Tibial nerve (tissue), 4 donors: ENCODE data around the gene NELL2. TPM values are rescaled to one million over a fixed set of nuclear protein-coding genes. Genes with fewer than 3 reads are reported as not detected.

ENCODE experiments used
- DNase-seq, 2 donors: peaks; one replicate each; pipeline ENCODE4 v3.0.0-alpha.2; 2019; ENCODE audit warnings: low spot score in 2 of 2
- H3K27ac ChIP-seq, 4 donors: fragments of 200-600 bp; sonication (generic) in 3 of 4; one replicate each; pipeline ENCODE4 v1.5.1; 2017 to 2019; ENCODE audit warnings: mild to moderate bottlenecking in 1 of 4
- H3K27me3 ChIP-seq, 2 donors: fragments of 200-600 bp; sonication (generic) in 1 of 2; one replicate each; pipeline versions ENCODE4 v1.5.1 to v1.6.0; 2017 to 2019
- H3K36me3 ChIP-seq, 3 donors: fragments of 200-600 bp; sonication (generic); one replicate each; pipeline ENCODE4 v1.5.1; 2018 to 2019
- H3K4me1 ChIP-seq, 4 donors: fragments of 200-600 bp; sonication (generic) in 3 of 4; one replicate each; pipeline ENCODE4 v1.5.1; 2017 to 2019
- H3K4me3 ChIP-seq, 4 donors: fragments of 200-600 bp; sonication (generic) in 3 of 4; one replicate each; pipeline ENCODE4 v1.5.1; 2017 to 2019; ENCODE audit warnings: mild to moderate bottlenecking in 1 of 4, moderate library complexity in 1 of 4
- H3K9me3 ChIP-seq, 4 donors: fragments of 200-600 bp; sonication (generic) in 3 of 4; one replicate each; pipeline ENCODE4 v1.5.1; 2017 to 2019
- CTCF ChIP-seq, 5 experiments: fragments of 200-600 bp in 3 of 5; fragments of 450-650 bp in 2 of 5; sonication (generic) in 3 of 5; IDR thresholded peaks; one replicate each; pipeline ENCODE4 v1.5.1; 2016 to 2019; ENCODE audit warnings: antibody characterized with exemption in 5 of 5, mild to moderate bottlenecking in 3 of 5, moderate library complexity in 2 of 5
- EP300 ChIP-seq, 2 donors: sonication (generic); formaldehyde crosslinking; IDR thresholded peaks; one replicate each; pipeline ENCODE4 v1.6.1; 2017; ENCODE audit warnings: antibody characterized with exemption in 2 of 2, mild to moderate bottlenecking in 1 of 2
- POLR2A ChIP-seq, 2 donors: fragments of 450-650 bp; IDR thresholded peaks; one replicate each; pipeline ENCODE4 v1.6.1; 2017; ENCODE audit warnings: antibody characterized with exemption in 2 of 2, mild to moderate bottlenecking in 2 of 2, moderate library complexity in 2 of 2
- WGBS, 2 donors: methylation state at CpG; one replicate each; pipeline ENCODE4 v1.1.5; 2018; 5-methylcytosine and 5-hydroxymethylcytosine counted together
- total RNA-seq, 4 donors: library from RNA; depleted of rRNA; stranded (reverse); fragments of >200 nt; gene quantifications; one replicate each; pipeline ENCODE4 v1.1.0, GENCODE V29; 2016

Gene NELL2
- total RNA-seq, 4 donors from 2014 or later = 0.22 to 0.90 (median 0.63) TPM; not detected in 1

GRCh38 chr12:44502681-44503080 lies 373.4 kb downstream of the NELL2 start:
- Histone ChIP-seq H3K27ac (no peak overlapping the region), H3K36me3 (no peaks in the 10 kb centered on the region), H3K4me3 (no peak overlapping the region), H3K9me3 (peaks cover 0 to 6% (median 0%) of the 10 kb centered on the region in 4 donors), H3K27me3 (no peaks in the 10 kb centered on the region), H3K4me1 (no peaks in the 10 kb centered on the region)
- no peak for TF ChIP-seq POLR2A (IDR thresholded peaks at IDR 0.05)
- 90 to 91% methylated on average over 12 to 13 of the region's 14 CpGs for WGBS, 2 donors
- no peak for DNase-seq

GRCh38 chr12:44500423-44500822 lies 375.7 kb downstream of the NELL2 start:
- H3K27me3 ChIP-seq = no peaks in the 10 kb centered on the region
- H3K27ac ChIP-seq = no peak overlapping the region
- H3K9me3 ChIP-seq = peaks cover 0 to 6% (median 0%) of the 10 kb centered on the region in 4 donors
- no peaks in the 10 kb centered on the region for H3K4me1 ChIP-seq
- no peak overlapping the region for H3K4me3 ChIP-seq
- no peak for DNase-seq
- H3K36me3 ChIP-seq = no peaks in the 10 kb centered on the region
- 98 to 100% methylated on average over 5 to 20 of the region's 24 CpGs for WGBS, 2 donors
- TF ChIP-seq EP300 (IDR thresholded peaks at IDR 0.05) = no peak
- no peak for TF ChIP-seq POLR2A (IDR thresholded peaks at IDR 0.05)
- no peak for TF ChIP-seq CTCF (IDR thresholded peaks at IDR 0.05)

GRCh38 chr12:44497044-44497443 lies 379.1 kb downstream of the NELL2 start:
- DNase-seq = no peak
- Histone ChIP-seq H3K27me3 (no peaks in the 10 kb centered on the region), H3K4me3 (no peak overlapping the region), H3K4me1 (no peaks in the 10 kb centered on the region), H3K9me3 (peaks cover 0 to 6% (median 0%) of the 10 kb centered on the region in 4 donors), H3K36me3 (no peaks in the 10 kb centered on the region), H3K27ac (no peak overlapping the region)
- TF ChIP-seq CTCF (IDR thresholded peaks at IDR 0.05) (no peak), EP300 (IDR thresholded peaks at IDR 0.05) (no peak), POLR2A (IDR thresholded peaks at IDR 0.05) (no peak)
- 57 to 62% methylated on average over 1 of the region's 1 CpG for WGBS, 2 donors

- H3K27ac ChIP-seq = no peak overlapping the region
- no peaks in the 10 kb centered on the region for H3K4me1 ChIP-seq
- TF ChIP-seq EP300 (IDR thresholded peaks at IDR 0.05) (no peak), CTCF (IDR thresholded peaks at IDR 0.05) (no peak), POLR2A (IDR thresholded peaks at IDR 0.05) (no peak)
- peaks cover 0 to 7% (median 0%) of the 10 kb centered on the region in 4 donors for H3K9me3 ChIP-seq
- no peaks in the 10 kb centered on the region for H3K36me3 ChIP-seq
- H3K4me3 ChIP-seq = no peak overlapping the region
- H3K27me3 ChIP-seq = no peaks in the 10 kb centered on the region
- DNase-seq = no peak
These were observed 385.9 kb downstream of the NELL2 start for GRCh38 chr12:44490181-44490580.

GRCh38 chr12:44488180-44488579 lies 387.9 kb downstream of the NELL2 start:
- DNase-seq = no peak
- Histone ChIP-seq H3K4me3 (no peak overlapping the region), H3K27me3 (no peaks in the 10 kb centered on the region), H3K9me3 (peaks cover 0 to 11% (median 0%) of the 10 kb centered on the region in 4 donors), H3K27ac (no peak overlapping the region), H3K4me1 (no peaks in the 10 kb centered on the region), H3K36me3 (no peaks in the 10 kb centered on the region)
- 85 to 87% methylated on average over 3 of the region's 3 CpGs for WGBS, 2 donors
- no peak for TF ChIP-seq POLR2A (IDR thresholded peaks at IDR 0.05)
- TF ChIP-seq EP300 (IDR thresholded peaks at IDR 0.05) = no peak
- TF ChIP-seq CTCF (IDR thresholded peaks at IDR 0.05) = no peak

GRCh38 chr12:44484862-44485261 lies 391.3 kb downstream of the NELL2 start:
- 75 to 90% methylated on average over 1 of the region's 1 CpG for WGBS, 2 donors
- H3K4me3 ChIP-seq = no peak overlapping the region

More at GRCh38 chr12:44484862-44485261, 391.3 kb downstream of the NELL2 start:
- Histone ChIP-seq H3K4me1 (no peaks in the 10 kb centered on the region), H3K9me3 (peaks cover 0 to 17% (median 0%) of the 10 kb centered on the region in 4 donors), H3K36me3 (no peaks in the 10 kb centered on the region), H3K27me3 (no peaks in the 10 kb centered on the region), H3K27ac (no peak overlapping the region)
- DNase-seq = no peak
- TF ChIP-seq POLR2A (IDR thresholded peaks at IDR 0.05) = no peak
- no peak for TF ChIP-seq CTCF (IDR thresholded peaks at IDR 0.05)
- TF ChIP-seq EP300 (IDR thresholded peaks at IDR 0.05) = no peak
